ENCODE measurements around the gene CACNB3.

DNA sequence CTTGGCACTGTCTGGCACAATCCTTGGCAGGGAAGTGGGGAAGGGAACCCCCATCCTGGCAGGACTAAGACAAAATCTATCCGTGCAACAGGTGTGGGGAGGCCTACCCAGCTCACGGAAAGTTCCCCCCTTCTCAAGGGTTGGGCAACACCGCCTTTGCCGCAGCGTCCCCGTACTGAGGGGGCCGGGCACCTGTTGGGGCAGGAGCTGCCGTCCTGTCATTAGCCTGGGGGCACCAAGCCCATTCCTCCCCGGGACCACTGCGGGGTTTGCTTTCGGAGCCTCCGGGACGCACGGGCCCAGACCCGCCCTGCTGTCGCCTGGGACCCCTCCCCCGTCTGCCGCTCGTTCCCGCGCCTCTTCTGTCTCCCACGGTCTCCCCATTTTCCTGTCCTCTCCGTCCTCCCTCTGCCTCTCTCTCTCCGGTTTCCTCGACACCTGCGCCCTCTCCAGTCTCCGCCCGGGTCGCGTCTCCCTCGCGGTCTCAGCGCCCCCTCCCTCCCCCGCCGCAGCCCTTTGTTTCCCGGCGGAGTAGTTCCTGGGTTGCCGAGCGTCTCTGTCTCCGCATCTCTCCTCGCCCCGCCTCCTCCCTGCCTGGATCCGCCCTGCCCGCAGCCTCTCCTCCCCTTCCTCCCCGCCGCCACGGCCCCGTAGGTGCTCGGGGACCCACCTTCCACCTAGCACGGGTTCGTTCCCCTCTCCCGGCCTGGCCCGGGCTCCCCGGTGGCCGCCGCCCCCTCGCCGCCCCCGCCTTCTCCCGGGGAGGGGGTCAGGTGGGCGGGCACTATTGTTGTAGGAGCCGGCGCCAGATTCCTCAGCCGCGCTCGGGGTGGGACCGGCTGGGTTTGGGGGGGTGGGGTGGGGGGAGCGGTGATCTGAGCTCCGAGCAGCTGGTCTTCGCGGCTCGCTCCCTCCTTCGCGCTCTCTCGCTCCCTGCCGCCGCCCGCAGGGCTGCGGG, at the start of gene CACNB3:
- TF ChIP-seq, protein P1, sequence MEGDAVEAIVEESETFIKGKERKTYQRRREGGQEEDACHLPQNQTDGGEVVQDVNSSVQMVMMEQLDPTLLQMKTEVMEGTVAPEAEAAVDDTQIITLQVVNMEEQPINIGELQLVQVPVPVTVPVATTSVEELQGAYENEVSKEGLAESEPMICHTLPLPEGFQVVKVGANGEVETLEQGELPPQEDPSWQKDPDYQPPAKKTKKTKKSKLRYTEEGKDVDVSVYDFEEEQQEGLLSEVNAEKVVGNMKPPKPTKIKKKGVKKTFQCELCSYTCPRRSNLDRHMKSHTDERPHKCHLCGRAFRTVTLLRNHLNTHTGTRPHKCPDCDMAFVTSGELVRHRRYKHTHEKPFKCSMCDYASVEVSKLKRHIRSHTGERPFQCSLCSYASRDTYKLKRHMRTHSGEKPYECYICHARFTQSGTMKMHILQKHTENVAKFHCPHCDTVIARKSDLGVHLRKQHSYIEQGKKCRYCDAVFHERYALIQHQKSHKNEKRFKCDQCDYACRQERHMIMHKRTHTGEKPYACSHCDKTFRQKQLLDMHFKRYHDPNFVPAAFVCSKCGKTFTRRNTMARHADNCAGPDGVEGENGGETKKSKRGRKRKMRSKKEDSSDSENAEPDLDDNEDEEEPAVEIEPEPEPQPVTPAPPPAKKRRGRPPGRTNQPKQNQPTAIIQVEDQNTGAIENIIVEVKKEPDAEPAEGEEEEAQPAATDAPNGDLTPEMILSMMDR (IDR thresholded peaks at IDR 0.05 in 4 of 5, conservative IDR thresholded peaks at IDR 0.05 in 1 of 5) = no peak
- TF ChIP-seq POLR2A (IDR thresholded peaks at IDR 0.05) = no peak
